K562 (cell line): ENCODE measurements around the gene ACP5. TPM values are rescaled to one million over a fixed set of nuclear protein-coding genes. Genes with fewer than 3 reads are reported as not detected.

Experiments used
- ASH1L ChIP-seq: fragments of 450-650 bp; IDR thresholded peaks from 2 replicates; pipeline ENCODE4 v1.6.1; 2018; ENCODE audit warnings: borderline replicate concordance, mild to moderate bottlenecking, low read depth; ENCODE audit not compliant: partially characterized antibody
- BDP1 ChIP-seq: IDR thresholded peaks from 3 replicates; pipeline ENCODE4 v1.6.1; 2011; ENCODE audit not compliant: insufficient read length, insufficient read depth
- CHAMP1 ChIP-seq: fragments of 450-650 bp; IDR thresholded peaks from 2 replicates; pipeline ENCODE4 v1.6.1; 2016; ENCODE audit warnings: mild to moderate bottlenecking
- DDX20 ChIP-seq: fragments of 450-650 bp; IDR thresholded peaks from 2 replicates; pipeline ENCODE4 v1.6.1; 2016; ENCODE audit warnings: missing genetic modification characterization, low read depth, mild to moderate bottlenecking, missing compliant biosample characterization, moderate library complexity
- ETS2 ChIP-seq: IDR thresholded peaks from 2 replicates; pipeline ENCODE4 v1.6.1; 2016; ENCODE audit warnings: borderline replicate concordance, missing genetic modification characterization, mild to moderate bottlenecking, moderate library complexity, missing compliant biosample characterization; ENCODE audit not compliant: poor library complexity, severe bottlenecking
- FOS ChIP-seq: IDR thresholded peaks from 3 replicates; pipeline ENCODE4 v1.6.1; 2011; ENCODE audit not compliant: insufficient read length; ENCODE audit errors: extremely low read depth
- HDAC1 ChIP-seq, 2 experiments: fragments of 450-650 bp; IDR thresholded peaks; 2 replicates each; pipeline ENCODE4 v1.6.1; 2016 to 2017; ENCODE audit warnings: inconsistent platforms in 1 of 2, mild to moderate bottlenecking in 1 of 2, moderate library complexity in 1 of 2
- KDM4B ChIP-seq, 2 experiments: fragments of 450-650 bp in 1 of 2; sonication (generic) in 1 of 2; IDR thresholded peaks; 2 replicates each; pipeline ENCODE4 v1.6.1; 2016 to 2017; ENCODE audit warnings: borderline replicate concordance in 2 of 2, antibody characterized with exemption in 1 of 2, low read depth in 1 of 2, mild to moderate bottlenecking in 1 of 2
- LCOR ChIP-seq: sonication (generic); formaldehyde crosslinking; IDR thresholded peaks from 2 replicates; pipeline ENCODE4 v1.8.0; 2022; ENCODE audit warnings: mild to moderate bottlenecking, missing genetic modification reagents
- NRF1 ChIP-seq, 2 experiments: fragments of 450-650 bp; IDR thresholded peaks in 1 of 2; conservative IDR thresholded peaks in 1 of 2; 2 replicates each; pipeline ENCODE4 v1.6.1; 2014; ENCODE audit warnings: mild to moderate bottlenecking in 2 of 2
- PHF21A ChIP-seq: fragments of 450-650 bp; IDR thresholded peaks from 2 replicates; pipeline ENCODE4 v1.6.1; 2017; ENCODE audit warnings: low read depth, borderline replicate concordance
- PML ChIP-seq: IDR thresholded peaks from 2 replicates; pipeline ENCODE4 v1.6.1; 2012; ENCODE audit warnings: low read length, inconsistent platforms
- POU5F1 ChIP-seq: fragments of 150-350 bp; IDR thresholded peaks from 2 replicates; pipeline ENCODE4 v1.6.1; 2014; ENCODE audit warnings: borderline replicate concordance, low read length, low read depth, mild to moderate bottlenecking; ENCODE audit not compliant: partially characterized antibody
- PREB ChIP-seq: sonication (generic); formaldehyde crosslinking; IDR thresholded peaks from 2 replicates; pipeline ENCODE4 v1.8.1; 2023; ENCODE audit warnings: mild to moderate bottlenecking, missing genetic modification reagents
- RBBP5 ChIP-seq: fragments of 200-600 bp; sonication (generic); IDR thresholded peaks from 2 replicates; pipeline ENCODE4 v1.6.1; 2012; ENCODE audit warnings: borderline replicate concordance, mild to moderate bottlenecking, low read length, control low read depth, inconsistent platforms; ENCODE audit not compliant: insufficient read depth, poor library complexity, severe bottlenecking
- SOX6 ChIP-seq: fragments of 450-650 bp; IDR thresholded peaks from 2 replicates; pipeline ENCODE4 v1.6.1; 2014; ENCODE audit warnings: mild to moderate bottlenecking
- ZNF507 ChIP-seq: conservative IDR thresholded peaks from 2 replicates; pipeline ENCODE4 v1.6.1; 2017; ENCODE audit warnings: missing genetic modification characterization, missing compliant biosample characterization
- ZNF766 ChIP-seq: fragments of 200-800 bp; sonication (Bioruptor generic); conservative IDR thresholded peaks from 2 replicates; pipeline ENCODE4 v1.6.1; 2016; ENCODE audit warnings: missing genetic modification characterization, missing compliant biosample characterization
- ZNF79 ChIP-seq: fragments of 250-450 bp; sonication (Bioruptor Pico); IDR thresholded peaks from 2 replicates; pipeline ENCODE4 v1.4.0; 2020; ENCODE audit warnings: low read depth, mild to moderate bottlenecking, moderate library complexity
- ZSCAN29 ChIP-seq: fragments of 450-650 bp; IDR thresholded peaks from 2 replicates; pipeline ENCODE4 v1.6.1; 2017
- polyA plus RNA-seq, 8 experiments: library from polyadenylated mRNA; depleted of rRNA in 4 of 8; stranded (reverse) in 5 of 8; unstranded in 3 of 8; fragments of >200 nt; fragmentation: Nextera tagmentation in 2 of 8; fragmentation: Illumina TruSeq in 1 of 8; extraction: Ambion mirVana in 2 of 8; extraction: Trizol in 1 of 8; gene quantifications; 2 replicates each; pipeline versions ENCODE4 v1.2.1 to v1.2.3, GENCODE V29; 2011 to 2014; ENCODE audit warnings: inconsistent platforms in 1 of 8, missing spikeins in 1 of 8
- total RNA-seq, 7 experiments: library from RNA; depleted of rRNA in 6 of 7; stranded (reverse); fragments of >200 nt in 6 of 7; fragmentation: Illumina TruSeq in 2 of 7; extraction: Trizol in 2 of 7; gene quantifications; 2 replicates each; pipeline versions ENCODE4 v1.2.1 to v1.2.3, GENCODE V29; 2011 to 2021; ENCODE audit warnings: low replicate concordance in 1 of 7
- TF ChIP-seq, protein P1 (sequence below): sonication (generic); formaldehyde crosslinking; IDR thresholded peaks from 2 replicates; pipeline ENCODE4 v1.8.1; 2022; ENCODE audit warnings: missing genetic modification reagents
- TF ChIP-seq, protein P2 (sequence below): fragments of 150-350 bp; conservative IDR thresholded peaks from 2 replicates; pipeline ENCODE4 v1.6.1; 2014; ENCODE audit warnings: low read length

The ACP5 gene
- total and polyA plus RNA-seq, 9 of the 15 experiments (the other 6 are each of a cell fraction or from before 2014, with no cell fraction given), result 0.06 to 1.1 (median 0.31) TPM; not detected in 1

DNA sequence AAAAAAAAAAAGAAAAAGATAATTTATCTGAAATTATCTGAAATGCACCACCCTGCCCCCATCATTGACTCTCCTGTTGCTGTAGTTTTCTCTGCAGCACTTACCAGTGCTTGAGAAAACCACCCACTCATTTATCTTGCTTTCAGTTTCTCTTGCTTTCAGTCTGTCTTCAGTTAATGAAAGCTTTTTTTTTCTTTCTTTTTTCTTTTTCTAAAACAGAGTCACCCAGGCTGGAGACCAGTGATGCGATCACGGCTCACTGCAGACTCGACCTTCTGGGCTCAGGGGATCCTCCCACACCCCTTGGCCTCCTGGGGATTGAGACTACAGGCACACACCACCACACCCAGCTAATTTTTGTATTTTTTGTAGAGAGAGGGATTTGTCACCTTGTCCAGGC lies 4.3 kb upstream of the ACP5 start (continued):
- TF ChIP-seq, protein P1, sequence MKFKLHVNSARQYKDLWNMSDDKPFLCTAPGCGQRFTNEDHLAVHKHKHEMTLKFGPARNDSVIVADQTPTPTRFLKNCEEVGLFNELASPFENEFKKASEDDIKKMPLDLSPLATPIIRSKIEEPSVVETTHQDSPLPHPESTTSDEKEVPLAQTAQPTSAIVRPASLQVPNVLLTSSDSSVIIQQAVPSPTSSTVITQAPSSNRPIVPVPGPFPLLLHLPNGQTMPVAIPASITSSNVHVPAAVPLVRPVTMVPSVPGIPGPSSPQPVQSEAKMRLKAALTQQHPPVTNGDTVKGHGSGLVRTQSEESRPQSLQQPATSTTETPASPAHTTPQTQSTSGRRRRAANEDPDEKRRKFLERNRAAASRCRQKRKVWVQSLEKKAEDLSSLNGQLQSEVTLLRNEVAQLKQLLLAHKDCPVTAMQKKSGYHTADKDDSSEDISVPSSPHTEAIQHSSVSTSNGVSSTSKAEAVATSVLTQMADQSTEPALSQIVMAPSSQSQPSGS (CRISPR knock-in tag), result no peak
- TF ChIP-seq PML (no peak), ETS2 (no peak), NRF1 (conservative IDR thresholded peaks at IDR 0.05 in 1 of 2, IDR thresholded peaks at IDR 0.05 in 1 of 2) (no peak), HDAC1 (IDR thresholded peaks at IDR 0.05) (no peak; a peak in 1 of 4 replicates), ZNF79 (CRISPR knock-in tag) (peak; percentile 31; the same call in 1 of the 2 replicates), LCOR (CRISPR knock-in tag) (no peak), RBBP5 (no peak), PREB (no peak), DDX20 (tag) (no peak), SOX6 (peak; percentile 25; the same call in 1 of the 2 replicates), ZSCAN29 (no peak), FOS (no peak), ASH1L (no peak), ZNF507 (no peak), ZNF766 (CRISPR knock-in tag) (peak; percentile 56; the same call in 1 of the 2 replicates), KDM4B (IDR thresholded peaks at IDR 0.05; ENCODE audit: borderline replicate concordance in 2 of 2, low read depth in 1 of 2) (no peak), POU5F1 (no peak), BDP1 (no peak), PHF21A (no peak), CHAMP1 (no peak)
- TF ChIP-seq, protein P2, sequence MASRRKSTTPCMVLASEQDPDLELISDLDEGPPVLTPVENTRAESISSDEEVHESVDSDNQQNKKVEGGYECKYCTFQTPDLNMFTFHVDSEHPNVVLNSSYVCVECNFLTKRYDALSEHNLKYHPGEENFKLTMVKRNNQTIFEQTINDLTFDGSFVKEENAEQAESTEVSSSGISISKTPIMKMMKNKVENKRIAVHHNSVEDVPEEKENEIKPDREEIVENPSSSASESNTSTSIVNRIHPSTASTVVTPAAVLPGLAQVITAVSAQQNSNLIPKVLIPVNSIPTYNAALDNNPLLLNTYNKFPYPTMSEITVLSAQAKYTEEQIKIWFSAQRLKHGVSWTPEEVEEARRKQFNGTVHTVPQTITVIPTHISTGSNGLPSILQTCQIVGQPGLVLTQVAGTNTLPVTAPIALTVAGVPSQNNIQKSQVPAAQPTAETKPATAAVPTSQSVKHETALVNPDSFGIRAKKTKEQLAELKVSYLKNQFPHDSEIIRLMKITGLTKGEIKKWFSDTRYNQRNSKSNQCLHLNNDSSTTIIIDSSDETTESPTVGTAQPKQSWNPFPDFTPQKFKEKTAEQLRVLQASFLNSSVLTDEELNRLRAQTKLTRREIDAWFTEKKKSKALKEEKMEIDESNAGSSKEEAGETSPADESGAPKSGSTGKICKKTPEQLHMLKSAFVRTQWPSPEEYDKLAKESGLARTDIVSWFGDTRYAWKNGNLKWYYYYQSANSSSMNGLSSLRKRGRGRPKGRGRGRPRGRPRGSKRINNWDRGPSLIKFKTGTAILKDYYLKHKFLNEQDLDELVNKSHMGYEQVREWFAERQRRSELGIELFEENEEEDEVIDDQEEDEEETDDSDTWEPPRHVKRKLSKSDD, result no peak
